ENCODE data around the gene TMEM170A.

GRCh38 chr16:75458029-75458428 lies 6.5 kb downstream of the TMEM170A start:
- no peak for TF ChIP-seq CTCF (IDR thresholded peaks at IDR 0.05; ENCODE audit: insufficient read depth, low read depth, low read length)
- TF ChIP-seq EZH2 (IDR thresholded peaks at IDR 0.05; ENCODE audit: insufficient read depth, low read length) = no peak
